VCaP (cell line): ENCODE results near the gene STK38L.

Source experiments
- H3K27ac ChIP-seq: fragments of 450-650 bp; 2 replicates; pipeline ENCODE4 v1.5.1; 2017
- CTCF ChIP-seq: fragments of 450-650 bp; conservative IDR thresholded peaks from 2 replicates; pipeline ENCODE4 v1.5.1; 2017; ENCODE audit warnings: mild to moderate bottlenecking, moderate library complexity

Gene STK38L

GRCh38 chr12:27291862-27292261 lies 47.8 kb downstream of the STK38L start:
- H3K27ac ChIP-seq: no peak overlapping the region
- TF ChIP-seq CTCF: no peak

- H3K27ac ChIP-seq: peak overlapping the region; percentile 49
- no peak for TF ChIP-seq CTCF
These were observed 48.6 kb downstream of the STK38L start for GRCh38 chr12:27292718-27293117.

GRCh38 chr12:27293463-27293862 lies 49.4 kb downstream of the STK38L start:
- H3K27ac ChIP-seq: peak overlapping the region; percentile 49
- TF ChIP-seq CTCF: no peak

GRCh38 chr12:27296674-27297073 lies 52.6 kb downstream of the STK38L start:
- no peak for TF ChIP-seq CTCF
- no peak overlapping the region for H3K27ac ChIP-seq

GRCh38 chr12:27297566-27297965 lies 53.5 kb downstream of the STK38L start:
- TF ChIP-seq CTCF: no peak
- H3K27ac ChIP-seq: no peak overlapping the region

- no peak overlapping the region for H3K27ac ChIP-seq
These were observed 55.0 kb downstream of the STK38L start for GRCh38 chr12:27299102-27299501.

GRCh38 chr12:27300226-27300625 lies 56.1 kb downstream of the STK38L start:
- TF ChIP-seq CTCF: no peak

More at GRCh38 chr12:27299102-27299501, 55.0 kb downstream of the STK38L start:
- TF ChIP-seq CTCF: no peak

More at GRCh38 chr12:27300226-27300625, 56.1 kb downstream of the STK38L start:
- no peak overlapping the region for H3K27ac ChIP-seq
